Adrenal gland (tissue), 12 donors: ENCODE results near the gene ZNF593. TPM values are rescaled to one million over a fixed set of nuclear protein-coding genes. Genes with fewer than 3 reads are reported as not detected.

ENCODE experiments used
- DNase-seq, 7 donors: peaks; one replicate each; pipeline ENCODE4 v3.0.0-alpha.2; 2019 to 2020
- H3K27ac ChIP-seq, 5 donors: fragments of 200-600 bp; sonication (generic) in 4 of 5; 1 replicate in 3 of 5; 2 replicates in 2 of 5; pipeline versions ENCODE4 v1.5.1 to v1.8.0; 2016 to 2020; ENCODE audit warnings: mild to moderate bottlenecking in 1 of 5
- H3K27me3 ChIP-seq: fragments of 200-600 bp; 2 replicates; pipeline ENCODE4 v1.8.0; 2021
- H3K36me3 ChIP-seq, 2 donors: fragments of 200-600 bp; replicated peaks in 1 of 2; 1 replicate in 1 of 2; 2 replicates in 1 of 2; pipeline versions ENCODE4 v1.5.1 to v1.8.0; 2018 to 2022
- H3K4me1 ChIP-seq, 2 donors: fragments of 200-600 bp; replicated peaks in 1 of 2; 1 replicate in 1 of 2; 2 replicates in 1 of 2; pipeline versions ENCODE4 v1.5.1 to v1.8.0; 2018 to 2021
- H3K4me3 ChIP-seq, 4 donors: fragments of 200-600 bp; sonication (generic) in 3 of 4; one replicate each; pipeline ENCODE4 v1.5.1; 2016 to 2018
- H3K9me3 ChIP-seq, 3 donors: fragments of 200-600 bp; sonication (generic) in 1 of 3; replicated peaks in 1 of 3; 1 replicate in 2 of 3; 2 replicates in 1 of 3; pipeline versions ENCODE4 v1.5.1 to v1.8.0; 2016 to 2021
- POLR2A ChIP-seq, 2 donors: fragments of 450-650 bp; IDR thresholded peaks; one replicate each; pipeline ENCODE4 v1.6.1; 2017; ENCODE audit warnings: antibody characterized with exemption in 2 of 2, mild to moderate bottlenecking in 2 of 2, moderate library complexity in 1 of 2
- WGBS, 4 donors: extraction: QIAGEN DNeasy Blood & Tissue Kit in 2 of 4; methylation state at CpG; one replicate each; pipeline versions ENCODE4 v1.1.5 to v1.1.7; 2013 to 2017; 5-methylcytosine and 5-hydroxymethylcytosine counted together
- intact Hi-C, 2 donors: fragments of 100-400 bp; cut with DNase I; formaldehyde crosslinking; loops; one replicate each; pipeline versions ENCODE4 v1.14.1 to v1.15.0; 2022 to 2023
- polyA plus RNA-seq, 3 donors: library from polyadenylated mRNA; stranded (reverse); fragments of 200-250 nt in 2 of 3; fragments of 350-450 nt in 1 of 3; fragmentation: Illumina TruSeq in 1 of 3; extraction: RNeasy Lipid Tissue Mini Kit (QIAGEN cat#74804) in 1 of 3; gene quantifications; one replicate each; pipeline ENCODE4 v1.2.3, GENCODE V29; 2013 to 2014
- total RNA-seq, 9 donors: library from RNA; depleted of rRNA in 4 of 9; stranded (reverse); fragments of >200 nt in 4 of 9; fragments of 120-200 nt in 1 of 9; fragmentation: NEBNext Ultra II Directional in 1 of 9; extraction: Animal tissue kit (Norgen Biotek cat#: 25700) in 1 of 9; gene quantifications; one replicate each; pipeline versions ENCODE4 v1.1.0 to v1.2.4, GENCODE V29; 2013 to 2023
- TF ChIP-seq, protein P1 (sequence below), 6 experiments: fragments of 450-650 bp in 4 of 6; fragments of 200-600 bp in 2 of 6; sonication (generic) in 1 of 6; IDR thresholded peaks; 1 replicate in 5 of 6; 2 replicates in 1 of 6; pipeline versions ENCODE4 v1.5.1 to v1.8.0; 2016 to 2021; ENCODE audit warnings: antibody characterized with exemption in 6 of 6, mild to moderate bottlenecking in 2 of 6, moderate library complexity in 1 of 6
- donor health status: healthy with polysubstance abuse.
- donor health status: Bipolar disorder and iron deficiency.
- donor health status: DM: yes; HTN: yes; CAD: no.
- donor health status: DM: no; HTN: no; CAD: no.
- donor health status: DM: no; HTN: no; CAD: no.
- donor health status: DM: yes; HTN: yes; CAD: no.

ZNF593 gene
- total and polyA plus RNA-seq, 12 donors: 9.8 to 113 (median 31.7) TPM

DNA sequence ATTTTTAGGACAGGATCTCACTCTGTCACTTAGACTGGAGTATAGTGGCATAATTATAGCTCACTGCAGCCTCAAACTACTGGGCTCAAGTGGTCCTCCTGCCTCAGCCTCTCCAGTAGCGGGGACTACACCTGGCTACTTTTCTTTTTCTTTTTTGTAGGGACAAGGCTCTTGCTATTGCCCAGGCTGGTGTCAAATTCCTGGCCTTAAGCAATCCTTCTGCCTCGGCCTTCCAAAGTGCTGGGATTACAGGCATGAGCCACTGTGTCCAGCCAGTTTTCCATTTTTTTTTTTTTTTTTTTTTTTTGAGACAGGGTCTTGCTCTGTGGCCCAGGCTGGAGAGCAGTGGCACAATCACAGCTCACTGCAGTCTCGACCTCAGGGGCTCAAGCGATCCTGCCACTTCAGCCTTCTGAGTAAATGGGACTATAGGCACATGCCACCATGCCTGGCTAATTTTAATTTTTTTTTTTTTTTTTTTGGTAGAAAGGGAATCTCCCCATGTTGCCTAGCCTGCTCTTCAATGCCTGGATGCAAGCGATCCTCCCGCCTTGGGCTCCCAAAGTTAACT lies 43.7 kb downstream of the ZNF593 start:
- no peaks in the 10 kb centered on the region for H3K36me3 ChIP-seq
- no peaks in the 10 kb centered on the region for H3K9me3 ChIP-seq
- intact Hi-C loops: no loop called here
- no peaks in the 10 kb centered on the region for H3K4me1 ChIP-seq
- H3K27me3 ChIP-seq: no peaks in the 10 kb centered on the region
- no peak overlapping the region for H3K4me3 ChIP-seq
- H3K27ac ChIP-seq: no peak overlapping the region
- 81 to 91% (median 86%) methylated on average over 6 of the region's 6 CpGs for WGBS, 4 donors
- TF ChIP-seq POLR2A (IDR thresholded peaks at IDR 0.05): no peak
- TF ChIP-seq, protein P1, sequence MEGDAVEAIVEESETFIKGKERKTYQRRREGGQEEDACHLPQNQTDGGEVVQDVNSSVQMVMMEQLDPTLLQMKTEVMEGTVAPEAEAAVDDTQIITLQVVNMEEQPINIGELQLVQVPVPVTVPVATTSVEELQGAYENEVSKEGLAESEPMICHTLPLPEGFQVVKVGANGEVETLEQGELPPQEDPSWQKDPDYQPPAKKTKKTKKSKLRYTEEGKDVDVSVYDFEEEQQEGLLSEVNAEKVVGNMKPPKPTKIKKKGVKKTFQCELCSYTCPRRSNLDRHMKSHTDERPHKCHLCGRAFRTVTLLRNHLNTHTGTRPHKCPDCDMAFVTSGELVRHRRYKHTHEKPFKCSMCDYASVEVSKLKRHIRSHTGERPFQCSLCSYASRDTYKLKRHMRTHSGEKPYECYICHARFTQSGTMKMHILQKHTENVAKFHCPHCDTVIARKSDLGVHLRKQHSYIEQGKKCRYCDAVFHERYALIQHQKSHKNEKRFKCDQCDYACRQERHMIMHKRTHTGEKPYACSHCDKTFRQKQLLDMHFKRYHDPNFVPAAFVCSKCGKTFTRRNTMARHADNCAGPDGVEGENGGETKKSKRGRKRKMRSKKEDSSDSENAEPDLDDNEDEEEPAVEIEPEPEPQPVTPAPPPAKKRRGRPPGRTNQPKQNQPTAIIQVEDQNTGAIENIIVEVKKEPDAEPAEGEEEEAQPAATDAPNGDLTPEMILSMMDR (IDR thresholded peaks at IDR 0.05): no peak
- DNase-seq: no peak

DNA sequence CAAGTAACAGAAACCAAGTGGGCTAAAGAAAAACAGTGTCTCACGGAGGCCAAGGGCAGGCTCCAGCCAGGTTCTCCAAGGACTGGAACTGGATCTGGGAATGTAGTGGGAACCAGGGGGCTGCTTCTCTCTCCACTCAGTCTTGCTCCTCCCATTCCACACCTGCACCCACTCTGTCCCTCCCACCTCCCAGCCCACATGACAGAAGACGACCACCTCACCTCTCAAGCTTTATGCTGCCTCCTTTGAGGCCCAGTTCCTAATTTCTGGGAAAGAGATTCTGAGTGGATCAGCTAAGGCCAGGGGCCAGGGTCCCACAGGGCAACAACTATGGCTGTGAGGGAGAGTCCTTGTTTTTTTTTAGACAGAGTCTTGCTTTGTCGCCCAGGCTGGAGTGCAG lies 45.5 kb downstream of the ZNF593 start:
- DNase-seq: no peak
- 43 to 50% (median 45%) methylated on average over 3 of the region's 3 CpGs for WGBS, 4 donors
- Histone ChIP-seq H3K27ac (no peak overlapping the region), H3K9me3 (no peaks in the 10 kb centered on the region), H3K4me3 (no peak overlapping the region), H3K4me1 (no peaks in the 10 kb centered on the region), H3K27me3 (no peaks in the 10 kb centered on the region), H3K36me3 (no peaks in the 10 kb centered on the region)
- TF ChIP-seq, protein P1 (IDR thresholded peaks at IDR 0.05): no peak
- TF ChIP-seq POLR2A (IDR thresholded peaks at IDR 0.05): no peak
- intact Hi-C loops: no loop called here

DNA sequence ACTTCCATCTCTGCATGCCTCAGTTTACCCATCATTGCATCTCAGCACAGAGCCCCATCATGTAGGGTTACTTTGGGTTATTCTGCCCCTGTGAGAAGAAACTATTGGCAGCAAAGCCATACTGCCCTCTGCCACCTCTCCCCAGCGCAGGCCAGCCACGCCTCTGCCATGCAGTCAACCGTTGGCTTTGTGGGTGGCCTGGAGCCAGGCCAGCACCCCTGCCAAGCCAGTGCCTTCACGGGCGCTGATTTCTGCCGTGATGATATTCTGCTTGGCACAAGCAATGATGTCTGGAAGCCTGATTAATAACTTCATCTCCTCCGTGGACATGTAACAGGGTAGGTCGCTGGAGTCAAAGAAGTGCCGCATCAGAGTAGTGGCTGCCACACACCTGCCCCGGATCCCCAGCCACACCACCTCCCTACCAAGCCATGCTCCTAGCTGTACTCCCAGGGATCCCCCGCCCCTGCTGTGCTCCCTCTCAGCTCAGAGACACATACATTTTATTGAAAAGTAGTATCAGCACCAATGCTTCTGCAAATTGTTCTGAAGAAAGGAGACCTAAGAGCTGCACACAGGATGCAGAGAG lies 49.3 kb downstream of the ZNF593 start:
- no peak for DNase-seq
- H3K36me3 ChIP-seq: no peaks in the 10 kb centered on the region
- no peak overlapping the region for H3K4me3 ChIP-seq
- no peaks in the 10 kb centered on the region for H3K9me3 ChIP-seq
- H3K27me3 ChIP-seq: no peaks in the 10 kb centered on the region
- no peak overlapping the region for H3K27ac ChIP-seq
- TF ChIP-seq POLR2A (IDR thresholded peaks at IDR 0.05): no peak
- TF ChIP-seq, protein P1 (IDR thresholded peaks at IDR 0.05): no peak
- intact Hi-C loops: no loop called here
- WGBS, 4 donors: 42 to 70% (median 59%) methylated on average over 10 to 11 of the region's 11 CpGs
- H3K4me1 ChIP-seq: no peaks in the 10 kb centered on the region

Other genes with a start within 250 kb of the ZNF593 start
- 10 to 100 TPM in 8 of 9 donors, 1 to 10 TPM in 1; 6.6 to 32.8 (median 14.9) TPM for gene PAFAH2, start 171.8 kb upstream of the ZNF593 start, total RNA-seq
- 10 to 100 TPM in 1 of 3 donors, 1 to 10 TPM in 2; 8.3 to 12.3 (median 8.4) TPM for gene PAFAH2, start 171.8 kb upstream of the ZNF593 start, polyA plus RNA-seq
- gene EXTL1, start 148.1 kb upstream of the ZNF593 start, total RNA-seq: 1 to 10 TPM in 7 of 9 donors, under 1 TPM in 2; 0.50 to 6.5 (median 2.1) TPM
- 1 to 10 TPM in 2 of 3 donors, under 1 TPM in 1; 0.31 to 4.2 (median 1.1) TPM for gene EXTL1, start 148.1 kb upstream of the ZNF593 start, polyA plus RNA-seq
- 1 to 10 TPM in 5 of 9 donors, under 1 TPM in 4; 0.06 to 4.8 (median 1.1) TPM for gene SLC30A2, start 123.8 kb upstream of the ZNF593 start, total RNA-seq
- under 1 TPM; 0.15 to 0.32 (median 0.27) TPM for gene SLC30A2, start 123.8 kb upstream of the ZNF593 start, polyA plus RNA-seq
- gene TRIM63, start 102.3 kb upstream of the ZNF593 start, total RNA-seq: 1 to 10 TPM in 1 of 9 donors, under 1 TPM in 2, not detected in 6; 0.06 to 4.6 (median 0.18) TPM
- under 1 TPM in 2 of 3 donors, not detected in 1; 0.16 to 0.24 TPM for gene TRIM63, start 102.3 kb upstream of the ZNF593 start, polyA plus RNA-seq
- 1 to 10 TPM; 2.3 to 9.8 (median 8.2) TPM for gene PDIK1L, start 58.1 kb upstream of the ZNF593 start, total RNA-seq
- gene PDIK1L, start 58.1 kb upstream of the ZNF593 start, polyA plus RNA-seq: 1 to 10 TPM; 1.6 to 6.6 (median 1.7) TPM
- gene FAM110D, start 10.8 kb upstream of the ZNF593 start, total RNA-seq: 1 to 10 TPM in 8 of 9 donors, under 1 TPM in 1; 0.61 to 3.9 (median 2.2) TPM
- gene FAM110D, start 10.8 kb upstream of the ZNF593 start, polyA plus RNA-seq: 1 to 10 TPM in 2 of 3 donors, under 1 TPM in 1; 0.46 to 6.2 (median 1.4) TPM
- not detected for gene C1orf232, start 945 bp upstream of the ZNF593 start, total RNA-seq
- not detected for gene C1orf232, start 945 bp upstream of the ZNF593 start, polyA plus RNA-seq
- under 1 TPM in 1 of 9 donors, not detected in 8; 0.18 TPM for gene ZNF593OS, start 1.9 kb downstream of the ZNF593 start, total RNA-seq
- under 1 TPM in 1 of 3 donors, not detected in 2; 0.88 TPM for gene ZNF593OS, start 1.9 kb downstream of the ZNF593 start, polyA plus RNA-seq
- 1 to 10 TPM in 1 of 9 donors, under 1 TPM in 4, not detected in 4; 0.17 to 2.1 (median 0.29) TPM for gene CNKSR1, start 7.6 kb downstream of the ZNF593 start, total RNA-seq
- gene CNKSR1, start 7.6 kb downstream of the ZNF593 start, polyA plus RNA-seq: 1 to 10 TPM in 1 of 3 donors, under 1 TPM in 2; 0.31 to 1.5 (median 0.64) TPM
- gene CATSPER4, start 20.7 kb downstream of the ZNF593 start, total RNA-seq: not detected
- not detected for gene CATSPER4, start 20.7 kb downstream of the ZNF593 start, polyA plus RNA-seq
- 10 to 100 TPM in 1 of 9 donors, 1 to 10 TPM in 8; 2.6 to 16.4 (median 5.8) TPM for gene CEP85, start 64.3 kb downstream of the ZNF593 start, total RNA-seq
- gene CEP85, start 64.3 kb downstream of the ZNF593 start, polyA plus RNA-seq: 1 to 10 TPM; 2.5 to 6.1 (median 3.1) TPM
- 100 to 1,000 TPM in 3 of 9 donors, 10 to 100 TPM in 6; 21.0 to 123 (median 72.5) TPM for gene SH3BGRL3, start 110.2 kb downstream of the ZNF593 start, total RNA-seq
- 100 to 1,000 TPM; 178 to 350 (median 321) TPM for gene SH3BGRL3, start 110.2 kb downstream of the ZNF593 start, polyA plus RNA-seq
- 10 to 100 TPM in 6 of 9 donors, 1 to 10 TPM in 3; 5.3 to 28.5 (median 13.3) TPM for gene UBXN11, start 136.7 kb downstream of the ZNF593 start, total RNA-seq
- 100 to 1,000 TPM in 1 of 3 donors, 10 to 100 TPM in 1, 1 to 10 TPM in 1; 5.9 to 154 (median 53.1) TPM for gene UBXN11, start 136.7 kb downstream of the ZNF593 start, polyA plus RNA-seq
- 1 to 10 TPM in 7 of 9 donors, not detected in 2; 2.5 to 8.9 (median 4.5) TPM for gene CD52, start 148.1 kb downstream of the ZNF593 start, total RNA-seq
- gene CD52, start 148.1 kb downstream of the ZNF593 start, polyA plus RNA-seq: 100 to 1,000 TPM in 1 of 3 donors, 10 to 100 TPM in 2; 13.6 to 239 (median 14.1) TPM
- under 1 TPM in 1 of 9 donors, not detected in 8; 0.17 TPM for gene CRYBG2, start 184.2 kb downstream of the ZNF593 start, total RNA-seq
- under 1 TPM in 2 of 3 donors, not detected in 1; 0.20 to 0.48 TPM for gene CRYBG2, start 184.2 kb downstream of the ZNF593 start, polyA plus RNA-seq
- under 1 TPM in 1 of 9 donors, not detected in 8; 0.25 TPM for gene ZNF683, start 202.8 kb downstream of the ZNF593 start, total RNA-seq
- under 1 TPM in 2 of 3 donors, not detected in 1; 0.20 to 0.24 TPM for gene ZNF683, start 202.8 kb downstream of the ZNF593 start, polyA plus RNA-seq
- 1 to 10 TPM in 1 of 9 donors, under 1 TPM in 2, not detected in 6; 0.23 to 1.2 (median 0.72) TPM for gene LIN28A, start 240.9 kb downstream of the ZNF593 start, total RNA-seq
- not detected for gene LIN28A, start 240.9 kb downstream of the ZNF593 start, polyA plus RNA-seq